Left forelimb (tissue), 1 donor: ENCODE measurements around the gene INAFM1.

ENCODE experiments used
- DNase-seq: peaks from one replicate; pipeline ENCODE4 v3.0.0-alpha.2; 2018; ENCODE audit warnings: low spot score

The INAFM1 gene

DNA sequence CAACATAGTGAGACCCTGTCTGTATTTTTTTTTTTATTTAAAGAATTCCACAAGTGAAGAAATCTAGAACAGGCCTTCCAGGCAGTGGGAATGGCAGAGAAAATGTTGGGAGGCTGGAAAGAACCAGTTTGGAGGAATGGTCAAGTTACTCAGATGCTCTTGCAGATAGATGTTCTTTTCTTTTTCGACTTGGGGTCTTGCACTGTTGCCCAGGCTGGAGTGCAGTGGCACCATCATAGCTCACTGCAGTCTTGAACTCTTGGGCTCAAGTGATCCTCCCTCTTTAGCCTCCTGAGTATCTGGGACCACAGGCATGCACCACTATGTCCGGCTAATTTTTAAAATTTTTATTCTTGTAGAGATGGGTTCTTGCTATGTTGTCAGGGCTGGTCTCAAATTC, 35.6 kb downstream of the INAFM1 start:
- no peak for DNase-seq

DNA sequence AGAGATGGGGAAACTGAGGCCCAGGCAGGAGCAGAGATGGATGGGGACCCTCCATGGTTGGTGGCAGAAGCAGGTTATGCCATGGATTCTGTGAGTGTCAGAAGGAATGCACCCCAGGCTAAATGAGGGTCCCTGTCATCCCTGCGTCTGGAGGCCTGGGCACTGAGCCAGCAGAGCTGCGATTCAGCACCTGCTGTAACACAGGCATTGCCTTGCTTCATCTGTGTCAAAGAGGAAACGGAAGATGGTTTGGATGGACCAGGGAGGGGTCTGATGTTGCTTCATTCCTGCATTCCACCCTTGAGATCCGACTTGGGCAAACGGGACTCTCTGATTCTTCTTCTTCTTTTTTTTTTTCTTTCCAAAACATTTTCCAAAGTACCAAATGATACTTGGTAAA, 36.1 kb downstream of the INAFM1 start:
- DNase-seq, result no peak

- no peak for DNase-seq
These were observed 37.8 kb downstream of the INAFM1 start for GRCh38 chr19:47312366-47313006.

DNA sequence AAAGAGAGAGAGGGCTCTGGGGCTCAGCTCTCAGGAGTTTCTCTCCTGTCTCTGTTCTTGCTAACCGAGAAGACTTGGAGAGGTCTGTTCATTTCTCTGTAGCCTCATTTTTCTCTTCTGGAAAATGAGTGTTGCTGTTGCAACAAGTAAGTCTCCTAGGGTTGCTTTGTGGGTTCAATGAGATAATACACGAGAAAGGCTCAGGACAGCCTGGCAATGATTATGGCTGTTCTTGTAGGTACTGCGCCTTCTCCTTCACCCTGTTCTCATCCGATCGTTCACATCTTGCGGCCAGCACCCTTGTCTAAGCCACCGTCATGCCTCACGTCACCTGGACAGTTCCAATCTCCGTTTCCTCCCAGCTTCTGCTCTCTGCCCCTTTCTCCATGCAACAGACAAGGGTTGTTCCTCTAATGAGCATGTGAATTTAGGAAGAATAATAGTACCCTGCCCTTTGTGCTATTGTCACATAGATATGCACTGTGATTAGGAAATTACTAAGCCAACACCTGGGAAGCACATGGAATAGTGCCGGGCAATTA, 39.1 kb downstream of the INAFM1 start:
- no peak for DNase-seq

DNA sequence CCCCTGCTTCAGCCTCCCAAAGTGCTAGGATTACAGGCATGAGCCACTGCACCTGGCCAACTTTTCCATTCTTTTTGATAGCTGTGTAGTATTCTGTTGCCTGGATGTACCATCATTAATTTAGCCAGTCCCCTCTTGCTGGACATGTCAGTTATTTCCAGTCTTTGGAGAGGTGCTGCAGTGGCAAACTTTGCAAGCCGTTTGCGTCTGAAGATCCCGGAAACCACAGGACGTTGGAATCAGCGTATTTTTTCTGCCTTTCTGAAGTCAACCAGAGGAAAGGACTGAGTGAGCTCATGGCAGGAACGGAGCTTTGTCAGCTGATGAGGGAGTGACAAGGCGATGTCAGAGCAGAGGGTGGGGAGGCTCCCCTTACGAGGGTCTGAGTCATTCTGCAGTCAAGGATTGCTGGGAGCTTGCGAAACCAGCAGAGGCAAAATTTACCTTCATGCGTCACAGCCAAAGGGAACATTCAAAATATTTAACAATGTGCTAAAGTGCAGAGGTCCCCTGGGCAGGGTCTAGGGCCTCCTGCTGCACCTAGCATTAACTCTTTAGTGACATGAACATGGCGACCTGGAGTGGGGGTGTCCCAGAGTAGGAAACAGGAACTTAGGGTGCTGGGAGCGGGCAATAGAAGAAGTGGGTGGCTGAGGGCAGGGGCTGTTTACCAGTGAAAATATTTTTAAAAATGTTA, 40.6 kb downstream of the INAFM1 start:
- DNase-seq, result no peak

GRCh38 chr19:47316513-47316912, 41.8 kb downstream of the INAFM1 start:
- DNase-seq, result no peak

DNA sequence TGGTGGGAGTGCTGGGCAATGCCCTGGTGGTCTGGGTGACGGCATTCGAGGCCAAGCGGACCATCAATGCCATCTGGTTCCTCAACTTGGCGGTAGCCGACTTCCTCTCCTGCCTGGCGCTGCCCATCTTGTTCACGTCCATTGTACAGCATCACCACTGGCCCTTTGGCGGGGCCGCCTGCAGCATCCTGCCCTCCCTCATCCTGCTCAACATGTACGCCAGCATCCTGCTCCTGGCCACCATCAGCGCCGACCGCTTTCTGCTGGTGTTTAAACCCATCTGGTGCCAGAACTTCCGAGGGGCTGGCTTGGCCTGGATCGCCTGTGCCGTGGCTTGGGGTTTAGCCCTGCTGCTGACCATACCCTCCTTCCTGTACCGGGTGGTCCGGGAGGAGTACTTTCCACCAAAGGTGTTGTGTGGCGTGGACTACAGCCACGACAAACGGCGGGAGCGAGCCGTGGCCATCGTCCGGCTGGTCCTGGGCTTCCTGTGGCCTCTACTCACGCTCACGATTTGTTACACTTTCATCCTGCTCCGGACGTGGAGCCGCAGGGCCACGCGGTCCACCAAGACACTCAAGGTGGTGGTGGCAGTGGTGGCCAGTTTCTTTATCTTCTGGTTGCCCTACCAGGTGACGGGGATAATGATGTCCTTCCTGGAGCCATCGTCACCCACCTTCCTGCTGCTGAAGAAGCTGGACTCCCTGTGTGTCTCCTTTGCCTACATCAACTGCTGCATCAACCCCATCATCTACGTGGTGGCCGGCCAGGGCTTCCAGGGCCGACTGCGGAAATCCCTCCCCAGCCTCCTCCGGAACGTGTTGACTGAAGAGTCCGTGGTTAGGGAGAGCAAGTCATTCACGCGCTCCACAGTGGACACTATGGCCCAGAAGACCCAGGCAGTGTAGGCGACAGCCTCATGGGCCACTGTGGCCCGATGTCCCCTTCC, 45.5 kb downstream of the INAFM1 start:
- no peak for DNase-seq

DNA sequence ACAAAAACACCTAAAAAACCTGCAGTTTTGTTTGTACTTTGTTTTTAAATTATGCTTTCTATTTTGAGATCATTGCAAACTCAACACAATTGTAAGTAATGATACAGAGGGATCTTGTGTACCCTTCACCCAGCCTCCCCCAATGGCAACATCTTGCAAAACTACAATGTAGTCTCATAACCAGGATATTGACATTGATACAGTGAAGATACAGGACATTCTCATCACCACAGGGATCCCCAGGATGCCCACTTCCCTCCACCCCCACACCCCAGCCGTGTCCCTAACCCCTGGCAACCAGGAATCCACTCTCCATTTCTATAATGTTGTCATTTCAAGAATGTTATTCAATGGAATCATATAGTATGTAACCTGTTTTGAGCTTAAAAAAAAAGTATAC, 46.9 kb downstream of the INAFM1 start:
- DNase-seq, result no peak

- no peak for DNase-seq
These were observed 47.4 kb downstream of the INAFM1 start for GRCh38 chr19:47322058-47322457.

GRCh38 chr19:47323409-47323808, 48.7 kb downstream of the INAFM1 start:
- DNase-seq, result no peak

DNA sequence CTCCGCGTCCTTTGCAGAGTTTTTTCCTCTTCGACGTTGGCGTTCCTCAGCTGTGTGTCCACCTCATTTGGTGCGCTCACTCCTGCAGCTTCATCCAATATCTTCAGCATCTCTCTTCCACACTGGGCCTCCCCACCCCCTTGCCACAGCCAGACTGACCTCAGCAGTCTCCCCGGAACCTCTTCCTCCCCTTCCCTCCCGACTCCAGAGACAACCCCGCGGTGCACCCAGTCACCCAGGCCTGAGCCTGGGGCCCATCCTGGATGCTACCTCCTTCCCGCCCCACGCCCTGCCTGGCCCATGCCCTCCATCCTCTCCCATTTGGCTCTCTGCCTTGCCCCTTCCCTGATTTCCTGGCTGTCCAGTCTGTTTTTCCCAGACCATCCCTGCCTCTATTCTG, 49.2 kb downstream of the INAFM1 start:
- DNase-seq, result no peak

DNA sequence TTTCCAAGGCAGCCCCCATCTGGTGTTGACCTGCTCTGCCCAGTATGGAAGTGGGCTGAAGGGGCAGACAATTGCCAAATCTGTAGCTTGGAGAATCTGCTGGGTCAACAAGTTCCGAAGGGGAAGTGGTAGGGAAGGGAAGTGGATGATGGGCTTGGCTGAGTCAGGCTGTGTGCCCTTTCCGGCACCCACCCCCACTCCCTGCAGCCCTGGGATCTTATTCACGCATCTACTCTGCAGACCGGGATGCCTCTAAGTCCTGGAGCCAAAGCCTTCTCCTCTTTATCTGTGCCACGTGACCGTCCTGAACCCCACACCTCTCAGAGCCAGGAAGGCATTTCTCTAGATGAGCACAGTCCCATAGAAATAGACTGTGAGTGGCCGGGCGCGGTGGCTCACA, 49.8 kb downstream of the INAFM1 start:
- no peak for DNase-seq
